Activated naive CD8-positive, alpha-beta T cell (primary cell): ENCODE data around the gene IRX6.

ENCODE experiments used
- H3K27ac Mint-ChIP-seq: one replicate; pipeline ENCODE4 v1.8.0; 2021; ENCODE audit warnings: mixed read lengths
- H3K27me3 Mint-ChIP-seq: one replicate; pipeline ENCODE4 v1.8.0; 2021; ENCODE audit warnings: mixed read lengths
- H3K36me3 Mint-ChIP-seq: one replicate; pipeline ENCODE4 v1.8.0; 2021; ENCODE audit warnings: mixed read lengths
- H3K4me1 Mint-ChIP-seq: one replicate; pipeline ENCODE4 v1.8.0; 2021; ENCODE audit warnings: low read depth, mixed read lengths
- H3K4me3 Mint-ChIP-seq: one replicate; pipeline ENCODE4 v1.8.0; 2021; ENCODE audit warnings: mild to moderate bottlenecking, mixed read lengths
- H3K9me3 Mint-ChIP-seq: one replicate; pipeline ENCODE4 v1.8.0; 2021; ENCODE audit warnings: low read depth, mixed read lengths

IRX6 gene

DNA sequence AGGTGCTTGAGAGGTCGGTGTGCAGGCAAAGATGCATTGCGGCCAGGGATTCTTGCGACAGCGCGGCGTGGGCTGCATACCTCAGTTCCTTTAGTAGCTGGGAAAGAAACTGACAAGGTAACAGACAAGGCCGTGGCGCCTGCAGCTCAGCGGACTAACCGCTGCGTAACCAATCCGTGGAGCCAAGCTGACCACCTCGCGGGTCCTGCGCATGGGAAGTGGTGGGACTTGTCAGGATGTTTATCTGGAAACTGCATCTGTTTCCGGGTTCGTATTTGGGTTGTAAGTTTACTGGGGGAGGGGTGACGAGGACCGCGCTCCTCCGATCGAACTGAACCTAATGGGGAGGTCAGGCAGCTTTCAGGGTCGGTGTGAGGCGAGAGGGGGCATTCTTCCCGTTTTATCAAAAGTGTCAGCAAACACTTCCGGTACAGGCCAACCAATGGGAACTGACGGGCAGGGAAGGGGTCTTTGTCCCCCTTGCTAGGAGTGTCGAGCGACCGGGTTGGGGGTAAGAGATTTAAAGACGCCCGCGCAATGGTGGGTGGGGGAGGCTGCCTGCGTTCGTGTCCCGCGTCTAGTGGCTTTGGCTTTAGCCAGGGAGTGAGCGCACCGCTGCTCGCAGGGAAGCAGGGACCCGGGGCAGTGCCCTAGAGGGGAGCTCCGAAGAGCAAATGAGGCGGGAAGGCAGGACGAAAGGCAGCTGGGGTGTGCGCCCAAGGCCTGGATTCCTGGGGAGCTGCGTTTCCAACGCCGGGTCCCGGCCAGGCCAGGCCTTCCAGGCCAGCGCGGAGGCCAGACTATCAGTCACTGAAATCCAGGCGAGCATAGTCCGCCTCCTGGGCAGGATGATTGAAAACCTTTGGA, 7.0 kb downstream of the IRX6 start:
- Mint-ChIP-seq H3K27ac (no peak overlapping the region), H3K4me3 (peak overlapping the region; percentile 44), H3K27me3 (peaks cover 35% of the 10 kb centered on the region), H3K9me3 (no peaks in the 10 kb centered on the region), H3K36me3 (no peaks in the 10 kb centered on the region), H3K4me1 (peaks cover 2% of the 10 kb centered on the region)

DNA sequence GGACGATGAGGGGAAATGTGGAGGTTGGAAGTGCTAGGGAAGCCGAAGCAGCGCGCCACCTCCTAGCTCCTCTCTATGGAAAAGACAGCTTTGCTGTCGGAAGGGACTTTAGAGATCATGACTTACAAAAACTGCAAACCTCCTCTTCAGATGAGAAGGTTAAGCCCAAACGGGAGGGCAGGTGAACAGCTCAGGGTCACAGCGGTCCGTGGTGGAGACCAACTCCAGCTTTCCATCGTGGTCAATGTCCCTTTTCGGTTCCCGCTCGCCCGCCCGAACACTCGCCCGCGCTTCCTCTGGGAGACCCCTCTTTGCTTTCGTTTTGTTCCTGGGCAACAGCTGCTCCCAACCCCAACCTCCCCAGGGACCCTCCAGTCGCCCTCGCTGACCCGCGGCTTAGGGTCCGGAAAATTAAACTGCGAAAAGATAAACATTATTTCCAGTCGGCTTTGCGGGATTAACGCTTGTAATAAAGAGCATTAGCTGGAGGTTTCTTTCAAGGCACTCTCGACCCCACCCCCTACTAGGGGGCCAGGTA, 7.7 kb downstream of the IRX6 start:
- Mint-ChIP-seq H3K36me3 (no peaks in the 10 kb centered on the region), H3K4me1 (peaks cover 2% of the 10 kb centered on the region), H3K27ac (no peak overlapping the region), H3K4me3 (no peak overlapping the region), H3K27me3 (peaks cover 30% of the 10 kb centered on the region), H3K9me3 (no peaks in the 10 kb centered on the region)

DNA sequence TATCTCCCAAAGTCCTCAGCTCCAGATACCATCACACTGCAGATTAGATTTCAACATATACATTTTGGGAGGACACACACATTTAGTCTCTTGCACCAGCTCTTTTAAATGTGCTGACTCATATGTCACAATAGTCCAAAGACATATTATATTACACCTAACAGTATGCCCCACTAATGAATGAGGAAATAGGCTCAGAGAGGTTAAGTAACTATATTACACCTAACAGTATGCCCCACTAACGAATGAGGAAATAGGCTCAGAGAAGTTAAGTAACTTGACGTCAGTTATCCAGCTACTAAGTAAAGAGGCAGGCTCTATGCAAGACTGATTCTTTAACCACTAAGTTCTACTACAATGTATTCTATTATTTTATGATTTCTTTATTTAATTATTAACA, 9.7 kb downstream of the IRX6 start:
- Mint-ChIP-seq H3K27ac (no peak overlapping the region), H3K36me3 (no peaks in the 10 kb centered on the region), H3K4me1 (peaks cover 2% of the 10 kb centered on the region), H3K27me3 (peaks cover 21% of the 10 kb centered on the region), H3K4me3 (no peak overlapping the region), H3K9me3 (no peaks in the 10 kb centered on the region)

DNA sequence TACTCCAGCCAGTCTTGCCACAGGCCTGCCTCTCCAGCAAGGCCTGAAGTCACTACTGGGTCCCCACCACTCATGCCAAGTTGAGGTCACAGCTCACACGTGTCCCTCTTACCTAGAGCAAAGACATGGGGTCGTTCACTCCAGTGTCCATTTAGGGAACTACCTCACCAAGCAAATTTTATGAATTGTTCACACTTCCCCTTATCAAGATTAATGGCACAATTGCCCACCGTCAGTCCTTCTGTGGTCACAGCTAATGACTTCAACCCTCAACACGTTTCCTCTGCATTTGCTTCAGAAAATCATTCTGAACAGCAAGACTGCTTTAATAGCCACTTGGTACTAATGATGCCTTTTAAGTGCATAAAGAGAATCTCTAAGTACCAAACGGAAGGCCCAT, 14.6 kb downstream of the IRX6 start:
- H3K4me1 Mint-ChIP-seq = no peaks in the 10 kb centered on the region
- H3K4me3 Mint-ChIP-seq = no peak overlapping the region
- H3K9me3 Mint-ChIP-seq = no peaks in the 10 kb centered on the region
- H3K27me3 Mint-ChIP-seq = peaks cover 2% of the 10 kb centered on the region
- H3K36me3 Mint-ChIP-seq = no peaks in the 10 kb centered on the region
- no peak overlapping the region for H3K27ac Mint-ChIP-seq

DNA sequence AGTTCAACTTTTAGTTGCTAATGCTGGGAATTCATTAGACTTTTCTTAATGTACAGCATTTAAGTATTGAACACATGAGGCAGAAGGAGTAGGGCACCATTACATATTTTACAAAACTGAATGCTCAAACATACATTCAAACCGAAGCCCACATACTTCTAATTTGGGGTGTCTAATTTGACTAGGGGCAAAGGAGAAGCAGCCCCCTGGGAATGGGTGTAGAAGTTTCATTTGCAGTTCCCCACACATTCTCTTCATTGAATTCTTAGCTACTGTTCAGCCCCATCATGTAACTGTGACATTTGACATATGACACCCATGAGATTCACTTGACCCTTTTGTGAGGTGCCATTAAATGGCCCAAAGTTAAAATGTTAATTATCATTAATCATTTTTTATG, 16.4 kb downstream of the IRX6 start:
- no peaks in the 10 kb centered on the region for H3K27me3 Mint-ChIP-seq
- no peaks in the 10 kb centered on the region for H3K4me1 Mint-ChIP-seq
- no peaks in the 10 kb centered on the region for H3K36me3 Mint-ChIP-seq
- H3K4me3 Mint-ChIP-seq = no peak overlapping the region
- H3K27ac Mint-ChIP-seq = no peak overlapping the region
- no peaks in the 10 kb centered on the region for H3K9me3 Mint-ChIP-seq

DNA sequence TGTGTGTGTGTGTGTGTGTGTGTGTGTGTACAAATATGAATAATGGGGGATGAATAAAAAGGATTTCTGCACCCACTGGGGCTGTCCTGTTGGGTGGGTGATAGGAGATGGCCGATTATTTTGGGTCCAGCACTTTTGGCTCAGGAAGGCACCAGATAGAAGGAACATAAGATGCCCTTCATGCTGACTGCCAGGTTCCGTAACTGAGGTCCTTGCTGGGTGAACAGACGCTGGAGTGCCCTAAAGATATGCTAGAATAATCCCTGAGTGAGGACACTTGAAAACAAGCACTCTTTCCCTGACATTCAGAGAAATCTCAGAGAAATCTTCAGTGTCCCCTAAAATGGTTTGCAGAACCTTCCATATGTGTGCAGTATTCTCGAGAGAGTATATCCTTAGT, 17.7 kb downstream of the IRX6 start:
- no peak overlapping the region for H3K27ac Mint-ChIP-seq
- peaks cover under 1% of the 10 kb centered on the region for H3K27me3 Mint-ChIP-seq
- H3K9me3 Mint-ChIP-seq = no peaks in the 10 kb centered on the region
- no peak overlapping the region for H3K4me3 Mint-ChIP-seq
- no peaks in the 10 kb centered on the region for H3K4me1 Mint-ChIP-seq
- H3K36me3 Mint-ChIP-seq = no peaks in the 10 kb centered on the region

DNA sequence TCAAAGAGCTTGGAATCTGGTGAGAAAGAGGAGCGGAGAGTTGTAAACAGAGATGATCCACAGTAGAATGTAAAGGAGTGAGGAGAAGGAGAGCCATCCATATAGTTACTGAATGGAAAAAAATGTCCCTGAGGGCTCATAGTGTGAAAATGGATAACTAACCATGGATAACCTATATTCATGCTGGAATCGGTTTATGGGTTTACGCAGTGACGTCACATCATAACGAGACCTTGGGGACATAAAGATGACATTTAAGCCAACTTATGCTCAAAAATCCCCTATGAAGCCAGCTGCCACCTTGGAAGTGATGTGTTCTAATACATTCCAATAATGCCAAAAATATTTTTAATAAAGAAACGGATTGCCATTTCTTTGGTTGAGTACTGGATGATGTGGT, 22.5 kb downstream of the IRX6 start:
- H3K36me3 Mint-ChIP-seq = no peaks in the 10 kb centered on the region
- no peak overlapping the region for H3K27ac Mint-ChIP-seq
- H3K27me3 Mint-ChIP-seq = peaks cover 11% of the 10 kb centered on the region
- no peak overlapping the region for H3K4me3 Mint-ChIP-seq
- no peaks in the 10 kb centered on the region for H3K9me3 Mint-ChIP-seq
- no peaks in the 10 kb centered on the region for H3K4me1 Mint-ChIP-seq

DNA sequence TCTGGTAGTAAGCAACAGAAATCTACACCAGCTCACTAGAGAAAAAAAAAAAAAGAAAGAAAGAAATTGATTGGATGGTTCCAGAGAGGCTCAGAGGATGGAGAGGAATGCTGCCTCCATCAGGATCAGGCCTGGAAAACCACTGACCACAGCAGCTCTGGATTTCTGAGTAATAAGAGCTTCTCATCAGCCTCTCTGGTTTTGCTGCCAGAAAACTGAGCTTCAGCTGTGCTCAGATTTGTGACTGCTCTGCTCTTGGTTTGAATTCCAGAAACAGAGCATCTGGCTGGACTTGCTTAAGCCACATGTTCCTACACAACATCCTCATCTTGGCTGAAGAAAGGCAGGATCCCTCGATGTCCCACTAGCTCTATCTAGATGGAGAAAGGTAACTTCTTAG, 25.9 kb downstream of the IRX6 start:
- no peaks in the 10 kb centered on the region for H3K4me1 Mint-ChIP-seq
- H3K9me3 Mint-ChIP-seq = no peaks in the 10 kb centered on the region
- H3K27me3 Mint-ChIP-seq = peaks cover 14% of the 10 kb centered on the region
- H3K27ac Mint-ChIP-seq = no peak overlapping the region
- H3K4me3 Mint-ChIP-seq = no peak overlapping the region
- no peaks in the 10 kb centered on the region for H3K36me3 Mint-ChIP-seq

DNA sequence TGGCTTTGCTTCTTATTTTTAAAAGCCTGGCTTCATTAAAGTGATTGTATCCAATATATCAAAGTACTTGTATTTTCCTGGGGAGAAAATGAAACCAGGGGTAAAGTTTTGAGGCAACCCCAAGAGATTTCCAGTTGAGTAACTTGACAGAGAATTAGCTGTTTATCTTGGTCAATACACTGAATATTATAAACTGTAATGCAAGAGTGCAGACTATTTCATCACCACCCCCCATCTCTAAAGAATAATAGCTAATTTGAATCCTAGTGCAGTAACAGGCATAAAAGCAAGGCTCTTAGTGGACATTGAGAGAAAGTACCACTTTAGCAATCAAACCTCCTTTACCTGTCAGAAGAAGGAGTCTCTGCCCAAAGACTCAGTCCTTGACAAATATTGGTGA, 27.0 kb downstream of the IRX6 start:
- no peak overlapping the region for H3K4me3 Mint-ChIP-seq
- no peaks in the 10 kb centered on the region for H3K4me1 Mint-ChIP-seq
- peaks cover 14% of the 10 kb centered on the region for H3K27me3 Mint-ChIP-seq
- H3K36me3 Mint-ChIP-seq = no peaks in the 10 kb centered on the region
- no peak overlapping the region for H3K27ac Mint-ChIP-seq
- H3K9me3 Mint-ChIP-seq = no peaks in the 10 kb centered on the region

DNA sequence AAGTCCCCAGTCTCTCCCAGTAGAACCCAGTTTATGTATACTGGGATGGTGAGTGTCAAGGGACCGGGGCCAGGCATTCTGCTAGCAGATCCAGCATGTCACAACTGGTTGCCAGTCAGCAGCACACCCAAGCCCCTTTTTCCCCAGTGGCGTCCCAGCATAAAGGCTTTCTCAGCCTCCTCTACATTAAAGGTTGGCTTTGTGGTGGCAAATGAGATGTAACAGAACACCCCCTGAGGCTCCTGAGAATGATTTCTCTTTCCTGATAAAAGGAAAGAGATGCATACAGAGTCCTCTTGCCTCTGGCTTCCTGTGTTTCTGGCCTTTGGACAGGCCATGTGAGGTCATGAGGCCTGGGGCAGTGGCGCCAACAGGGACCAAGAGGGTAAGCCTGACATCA, 27.9 kb downstream of the IRX6 start:
- peaks cover 11% of the 10 kb centered on the region for H3K27me3 Mint-ChIP-seq
- H3K9me3 Mint-ChIP-seq = no peaks in the 10 kb centered on the region
- H3K36me3 Mint-ChIP-seq = no peaks in the 10 kb centered on the region
- H3K4me1 Mint-ChIP-seq = no peaks in the 10 kb centered on the region
- no peak overlapping the region for H3K4me3 Mint-ChIP-seq
- no peak overlapping the region for H3K27ac Mint-ChIP-seq

DNA sequence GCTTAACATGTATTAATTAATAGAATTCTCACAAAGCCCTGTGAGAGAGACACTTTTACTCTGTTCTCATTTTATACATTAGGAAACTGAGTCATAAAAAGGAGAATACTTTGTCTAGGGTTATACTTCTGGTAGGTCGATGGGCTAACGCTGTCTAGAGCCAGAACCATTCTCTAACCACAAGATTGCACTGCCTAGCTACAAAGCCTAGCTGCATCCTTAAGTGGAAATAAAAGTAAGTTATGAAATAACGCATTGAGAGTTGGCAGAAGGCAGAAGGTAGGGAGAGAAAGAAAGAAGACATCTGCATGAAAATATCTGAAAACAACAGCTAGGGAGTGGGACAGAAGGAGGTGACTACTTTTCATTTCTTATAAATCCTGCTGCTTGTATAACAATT, 33.2 kb downstream of the IRX6 start:
- no peaks in the 10 kb centered on the region for H3K36me3 Mint-ChIP-seq
- no peaks in the 10 kb centered on the region for H3K4me1 Mint-ChIP-seq
- peaks cover 4% of the 10 kb centered on the region for H3K27me3 Mint-ChIP-seq
- no peak overlapping the region for H3K27ac Mint-ChIP-seq
- H3K4me3 Mint-ChIP-seq = no peak overlapping the region
- no peaks in the 10 kb centered on the region for H3K9me3 Mint-ChIP-seq

DNA sequence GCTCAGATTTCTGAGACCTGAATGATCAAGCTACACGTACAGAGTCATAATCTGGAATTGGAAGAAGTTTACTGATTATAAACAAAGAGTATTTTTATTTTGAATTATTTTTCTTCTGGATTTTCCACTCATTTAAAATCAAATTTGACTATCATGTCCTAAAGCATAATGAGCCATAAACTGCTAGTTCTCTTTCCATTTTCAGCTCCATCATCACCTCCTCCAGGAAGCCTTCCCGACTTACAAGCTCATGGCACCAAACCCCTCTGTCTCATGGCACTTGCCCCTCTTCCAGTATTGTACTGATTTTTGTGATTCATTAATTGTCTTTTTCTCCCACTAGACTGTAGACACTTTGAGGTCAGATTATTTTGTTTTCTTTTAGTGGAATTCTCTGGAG, 35.9 kb downstream of the IRX6 start:
- Mint-ChIP-seq H3K4me1 (no peaks in the 10 kb centered on the region), H3K9me3 (no peaks in the 10 kb centered on the region), H3K36me3 (no peaks in the 10 kb centered on the region)

DNA sequence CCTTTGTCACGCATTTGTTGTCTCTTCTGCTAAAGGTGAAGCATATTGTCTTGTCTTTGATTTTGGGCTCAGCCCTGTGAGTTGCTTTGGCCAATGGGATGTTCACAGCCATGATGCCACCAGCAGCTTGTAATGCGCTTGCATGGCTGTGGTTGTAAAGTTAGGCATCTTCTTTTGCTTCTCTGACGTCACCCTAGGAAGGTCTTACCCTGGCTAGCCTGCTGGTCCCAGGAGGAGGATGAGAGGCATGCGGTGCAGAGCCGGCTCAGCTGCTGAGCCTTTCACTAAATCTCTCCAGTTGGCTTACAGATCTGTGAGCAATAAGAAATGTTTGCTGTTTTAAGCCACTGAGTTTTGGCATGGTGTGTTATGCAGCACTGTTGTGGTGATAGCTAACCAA, 40.8 kb downstream of the IRX6 start:
- Mint-ChIP-seq H3K9me3 (no peaks in the 10 kb centered on the region), H3K27ac (no peak overlapping the region), H3K36me3 (no peaks in the 10 kb centered on the region), H3K4me3 (no peak overlapping the region), H3K27me3 (peaks cover 7% of the 10 kb centered on the region), H3K4me1 (no peaks in the 10 kb centered on the region)

More for the DNA sequence above, 35.9 kb downstream of the IRX6 start:
- Mint-ChIP-seq H3K4me3 (no peak overlapping the region), H3K27me3 (peaks cover 5% of the 10 kb centered on the region), H3K27ac (no peak overlapping the region)

DNA sequence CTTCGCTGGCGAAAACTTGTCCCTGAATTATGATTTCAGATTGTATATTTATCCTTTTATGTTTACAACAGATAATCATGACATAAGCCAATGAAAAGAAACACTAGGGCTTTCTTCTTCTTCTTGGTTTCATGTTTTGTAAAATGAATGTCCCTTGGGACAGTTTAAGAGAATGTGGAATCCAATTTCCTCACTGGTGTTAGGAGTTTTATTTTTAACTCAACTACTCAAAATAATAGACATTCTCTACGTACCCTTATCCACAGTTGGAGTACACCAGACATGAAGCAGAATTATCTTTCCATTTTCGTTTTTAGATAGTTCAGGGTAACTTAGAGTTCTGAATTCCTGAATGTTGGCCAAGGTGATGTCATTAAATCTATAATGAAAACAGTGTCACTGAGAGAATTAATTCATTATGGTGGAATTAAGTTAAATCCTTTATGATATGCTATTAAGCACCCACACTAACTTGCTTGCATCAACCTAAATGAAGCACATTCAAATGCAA, 43.4 kb downstream of the IRX6 start:
- Mint-ChIP-seq H3K27me3 (peaks cover 18% of the 10 kb centered on the region), H3K9me3 (no peaks in the 10 kb centered on the region), H3K4me3 (no peak overlapping the region), H3K4me1 (peaks cover 3% of the 10 kb centered on the region), H3K27ac (no peak overlapping the region), H3K36me3 (no peaks in the 10 kb centered on the region)

DNA sequence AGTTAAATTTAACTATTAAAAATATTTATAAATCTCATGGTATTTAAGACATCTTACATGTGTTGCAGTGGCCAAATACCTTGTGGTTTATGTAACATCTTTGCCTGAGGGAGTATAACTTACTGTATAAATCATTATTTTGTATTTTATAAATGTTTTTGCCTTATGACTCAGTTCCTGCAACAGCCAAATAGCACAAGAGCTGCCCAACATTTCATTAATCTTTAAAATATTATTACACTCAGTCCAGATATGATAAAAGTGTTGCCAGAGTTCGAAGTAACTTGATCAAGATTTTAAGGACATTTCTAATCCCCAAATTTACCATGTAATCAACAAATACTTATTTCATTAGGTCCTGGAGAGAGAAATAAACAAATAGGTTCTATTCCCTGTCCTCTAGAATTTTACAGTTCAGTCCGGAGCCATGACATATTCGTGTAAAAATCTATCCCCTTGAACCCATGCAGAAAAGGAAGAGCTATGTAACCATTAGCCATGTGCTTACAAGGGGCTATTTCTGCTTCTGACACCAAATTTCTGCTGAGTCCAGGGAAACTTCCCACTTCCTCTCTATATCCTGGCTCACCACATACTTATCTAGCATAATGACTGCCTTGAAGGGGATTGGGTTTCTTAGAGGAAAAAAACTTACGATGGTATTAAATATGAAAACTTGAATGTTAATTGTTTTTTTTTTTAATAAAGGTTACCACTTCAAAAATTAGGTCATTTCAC, 44.0 kb downstream of the IRX6 start:
- Mint-ChIP-seq H3K4me3 (no peak overlapping the region), H3K27me3 (peaks cover 24% of the 10 kb centered on the region), H3K4me1 (peaks cover 3% of the 10 kb centered on the region), H3K27ac (no peak overlapping the region), H3K9me3 (no peaks in the 10 kb centered on the region), H3K36me3 (no peaks in the 10 kb centered on the region)
